Fibroblast of the conjunctiva (primary cell): Measurements from ENCODE around the gene BAIAP2.

Experiments
- DNase-seq: peaks from one replicate; pipeline ENCODE4 v3.0.0-alpha.2; 2010; ENCODE audit warnings: low read depth

Gene BAIAP2

GRCh38 chr17:81160306-81160705 is 125.4 kb downstream of the BAIAP2 start:
- DNase-seq: no peak

GRCh38 chr17:81160747-81161453 is 125.9 kb downstream of the BAIAP2 start:
- DNase-seq: no peak

- DNase-seq: no peak
Observed at GRCh38 chr17:81161536-81161935, 126.6 kb downstream of the BAIAP2 start.

GRCh38 chr17:81161972-81162371 is 127.0 kb downstream of the BAIAP2 start:
- DNase-seq: no peak

GRCh38 chr17:81162491-81162890 is 127.5 kb downstream of the BAIAP2 start:
- no peak for DNase-seq

GRCh38 chr17:81163051-81163695 is 128.2 kb downstream of the BAIAP2 start:
- no peak for DNase-seq

- DNase-seq: no peak
Observed at GRCh38 chr17:81163703-81164370, 128.9 kb downstream of the BAIAP2 start.

- DNase-seq: no peak
Observed at GRCh38 chr17:81164371-81165245, 129.7 kb downstream of the BAIAP2 start.

GRCh38 chr17:81165246-81166032 is 130.5 kb downstream of the BAIAP2 start, which contains the start of gene PVALEF:
PVALEF (plus strand) TSS chr17:81165507; CDS start chr17:81181227, 15,720 bp downstream.
- DNase-seq: no peak

GRCh38 chr17:81166033-81166492 is 131.1 kb downstream of the BAIAP2 start, which contains the start of gene AATK:
AATK (minus strand) TSS chr17:81166221; CDS start chr17:81165992, 229 bp downstream.
- DNase-seq: no peak
